AG04449 (cell line): ENCODE results near the gene BOLA1.
A peak's percentile ranks its signal among the peaks of the same experiment; 100 is the strongest.

Experiments
- CTCF ChIA-PET: fragments of 350-600 bp; formaldehyde crosslinking; extraction: SDS; loops from one replicate; lab custom pipeline; 2021; ENCODE audit warnings: antibody characterized with exemption; lab: Yijun Ruan, JAX
- POLR2A ChIA-PET: fragments of 400-600, 350-600 bp; formaldehyde crosslinking; extraction: SDS; loops from one replicate; lab custom pipeline; 2020; ENCODE audit warnings: antibody characterized with exemption, inconsistent platforms; lab: Yijun Ruan, JAX
- DNase-seq: peaks from one replicate; pipeline ENCODE4 v3.0.0-alpha.2; 2010; ENCODE audit warnings: low read depth, low spot score
- H3K4me3 ChIP-seq: 2 replicates; pipeline ENCODE4 v1.5.1; 2011; ENCODE audit warnings: low read depth, mild to moderate bottlenecking, control low read depth, low read length
- TF ChIP-seq, protein P1 (sequence below): IDR thresholded peaks from one replicate; pipeline ENCODE4 v1.5.1; 2011; ENCODE audit warnings: mild to moderate bottlenecking, moderate library complexity, low read length, control low read depth, inconsistent platforms; ENCODE audit not compliant: insufficient read depth; ENCODE audit errors: missing control alignments

The BOLA1 gene

DNA sequence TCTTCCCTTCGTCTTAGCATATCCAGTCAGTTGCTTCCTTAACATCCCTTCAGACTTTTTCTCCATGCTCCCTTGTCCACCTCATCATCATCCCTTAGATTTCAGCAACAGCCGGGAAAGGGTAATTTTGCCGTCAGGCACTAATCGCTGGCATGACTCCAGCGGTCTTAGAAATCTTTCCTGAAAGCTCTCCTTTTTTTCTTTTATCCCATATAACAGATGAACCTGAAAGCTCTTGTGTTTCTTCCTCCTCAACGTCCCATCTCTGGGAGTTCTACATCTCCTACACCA is 10.4 kb upstream of the BOLA1 start:
- DNase-seq = no peak
- TF ChIP-seq, protein P1, sequence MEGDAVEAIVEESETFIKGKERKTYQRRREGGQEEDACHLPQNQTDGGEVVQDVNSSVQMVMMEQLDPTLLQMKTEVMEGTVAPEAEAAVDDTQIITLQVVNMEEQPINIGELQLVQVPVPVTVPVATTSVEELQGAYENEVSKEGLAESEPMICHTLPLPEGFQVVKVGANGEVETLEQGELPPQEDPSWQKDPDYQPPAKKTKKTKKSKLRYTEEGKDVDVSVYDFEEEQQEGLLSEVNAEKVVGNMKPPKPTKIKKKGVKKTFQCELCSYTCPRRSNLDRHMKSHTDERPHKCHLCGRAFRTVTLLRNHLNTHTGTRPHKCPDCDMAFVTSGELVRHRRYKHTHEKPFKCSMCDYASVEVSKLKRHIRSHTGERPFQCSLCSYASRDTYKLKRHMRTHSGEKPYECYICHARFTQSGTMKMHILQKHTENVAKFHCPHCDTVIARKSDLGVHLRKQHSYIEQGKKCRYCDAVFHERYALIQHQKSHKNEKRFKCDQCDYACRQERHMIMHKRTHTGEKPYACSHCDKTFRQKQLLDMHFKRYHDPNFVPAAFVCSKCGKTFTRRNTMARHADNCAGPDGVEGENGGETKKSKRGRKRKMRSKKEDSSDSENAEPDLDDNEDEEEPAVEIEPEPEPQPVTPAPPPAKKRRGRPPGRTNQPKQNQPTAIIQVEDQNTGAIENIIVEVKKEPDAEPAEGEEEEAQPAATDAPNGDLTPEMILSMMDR = no peak
- POLR2A ChIA-PET = interaction anchor here (1.5 to 3.7 kb wide), 5 partner anchors 40 to 179 kb away, joined by 5 to 39 read pairs (median 15); partner anchors contain the start of genes OTUD7B and VPS45
- peak overlapping the region; percentile 64 for H3K4me3 ChIP-seq
- CTCF ChIA-PET = interaction anchor here (0.6 to 2.9 kb wide), 17 partner anchors 10 to 298 kb away, joined by 3 to 18 read pairs (median 4); partner anchors contain the start of genes BOLA1, MTMR11 and VPS45

DNA sequence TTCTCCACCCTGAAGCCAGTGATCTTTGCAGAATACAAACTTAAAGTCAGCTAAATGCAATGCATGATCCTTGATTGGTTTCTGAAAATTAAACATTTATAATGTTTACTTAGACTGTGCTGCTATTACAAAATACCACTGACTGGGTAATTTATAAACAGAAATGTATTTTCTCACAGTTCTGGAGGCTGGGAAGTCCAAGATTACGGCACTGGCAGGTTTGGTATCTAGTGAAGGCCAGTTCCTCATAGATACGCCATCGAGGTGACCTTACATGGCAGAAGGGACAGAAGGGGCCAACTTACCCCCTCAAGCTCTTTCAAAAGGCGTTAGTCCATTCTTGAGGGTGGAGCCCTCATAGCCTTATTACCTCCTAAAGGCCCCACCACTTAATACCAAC is 2.8 kb upstream of the BOLA1 start:
- POLR2A ChIA-PET = no interaction called here

DNA sequence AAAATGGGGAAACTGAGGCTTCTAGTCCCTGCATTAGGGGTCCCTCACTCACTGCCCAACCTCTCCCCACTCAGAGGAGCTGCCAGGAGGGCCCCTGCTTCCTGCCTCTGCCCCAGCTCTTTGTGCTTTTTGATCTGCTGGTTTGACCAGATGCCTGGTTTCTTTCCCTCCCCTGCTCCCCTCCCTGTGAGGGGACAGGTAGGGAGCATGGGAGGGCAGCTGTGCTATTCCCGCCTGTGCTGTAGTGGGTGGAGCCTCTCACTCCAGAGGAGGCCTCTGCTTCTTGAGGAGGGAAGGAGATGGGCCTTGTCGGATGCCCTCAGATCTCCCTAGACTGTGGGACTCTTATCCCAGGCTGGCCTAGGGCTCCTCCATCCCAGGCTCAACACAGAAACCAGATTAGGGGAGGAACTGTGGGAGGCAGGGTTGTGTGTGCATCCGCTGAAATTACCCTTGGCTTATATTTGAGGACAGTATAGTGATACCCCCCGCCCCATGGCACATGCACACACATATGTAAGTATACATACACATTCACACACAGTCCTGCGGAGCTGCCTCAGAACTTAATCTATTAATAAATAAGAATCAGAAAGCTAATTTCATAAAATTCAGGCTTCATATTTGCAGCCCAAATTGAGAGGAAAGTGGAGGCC is 4.6 kb downstream of the BOLA1 start:
- TF ChIP-seq, protein P1 = no peak
- POLR2A ChIA-PET = interaction anchor here (1.0 kb wide), 1 partner anchor 17 kb away, joined by 3 read pairs; no protein-coding TSS in a partner anchor
- DNase-seq = no peak
- CTCF ChIA-PET = no interaction called here
- H3K4me3 ChIP-seq = no peak overlapping the region

More for the DNA sequence above, 2.8 kb upstream of the BOLA1 start:
- CTCF ChIA-PET = interaction anchor here (1.8 kb wide), 1 partner anchor 8 kb away, joined by 5 read pairs; a partner anchor contains a TSS
- DNase-seq = no peak
- H3K4me3 ChIP-seq = no peak overlapping the region
- TF ChIP-seq, protein P1 = no peak

DNA sequence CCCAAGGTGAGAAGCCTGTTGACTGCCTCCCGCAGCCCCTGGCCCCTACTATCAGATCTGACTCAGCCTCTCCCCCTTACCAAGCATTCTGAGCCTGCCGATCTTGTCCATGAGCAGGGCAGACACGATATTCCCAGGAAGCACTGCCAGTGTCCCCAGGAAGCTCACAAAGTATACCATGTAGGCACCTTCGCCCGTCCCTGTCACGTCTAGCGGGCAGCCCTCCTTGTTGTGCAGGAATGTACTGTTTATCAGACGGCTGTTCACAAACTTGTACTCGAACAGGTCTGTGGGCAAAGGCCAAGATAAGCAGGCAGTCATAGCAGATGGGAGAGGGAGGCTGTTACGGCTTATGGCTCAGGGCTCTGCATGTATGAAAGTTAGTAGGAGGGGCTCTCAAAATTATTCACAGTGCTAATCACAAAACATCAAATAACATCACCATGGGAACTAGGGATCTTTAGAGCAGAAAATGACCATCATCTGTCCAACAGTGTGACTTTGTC is 7.3 kb downstream of the BOLA1 start:
- ChIA-PET POLR2A (no interaction called here), CTCF (interaction anchor here (1.1 kb wide), 1 partner anchor 10 kb away, joined by 3 read pairs; no protein-coding TSS in a partner anchor)
- H3K4me3 ChIP-seq = no peak overlapping the region
- no peak for DNase-seq
- TF ChIP-seq, protein P1 = no peak

DNA sequence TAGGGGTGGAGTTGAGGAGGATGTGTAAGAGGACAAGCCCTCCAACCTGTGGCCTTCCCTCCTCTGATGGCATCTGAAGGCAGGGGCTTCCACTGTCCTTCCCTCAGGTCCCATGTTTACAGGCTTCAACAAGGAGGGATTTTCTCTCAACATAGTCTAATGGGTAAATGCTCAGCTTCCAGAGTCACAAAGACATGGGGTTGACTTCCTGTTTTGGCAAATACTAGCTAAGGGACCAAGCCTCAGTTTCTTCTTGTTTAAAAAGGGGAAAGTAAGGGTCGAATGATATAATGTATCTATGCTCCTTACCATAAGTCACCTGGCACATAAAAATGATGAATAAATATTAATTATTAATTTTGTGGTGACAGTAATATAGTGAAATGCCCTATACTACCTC is 15.2 kb downstream of the BOLA1 start:
- H3K4me3 ChIP-seq = no peak overlapping the region
- POLR2A ChIA-PET = interaction anchor here (1.2 kb wide), 1 partner anchor 28 kb away, joined by 3 read pairs; a partner anchor contains a TSS
- CTCF ChIA-PET = interaction anchor here (1.2 to 1.7 kb wide), 2 partner anchors 13 to 251 kb away, joined by 3 to 4 read pairs; no protein-coding TSS in a partner anchor
- DNase-seq = no peak
- TF ChIP-seq, protein P1 = no peak
